ENCODE results near the gene R3HDM4.

The R3HDM4 gene

DNA sequence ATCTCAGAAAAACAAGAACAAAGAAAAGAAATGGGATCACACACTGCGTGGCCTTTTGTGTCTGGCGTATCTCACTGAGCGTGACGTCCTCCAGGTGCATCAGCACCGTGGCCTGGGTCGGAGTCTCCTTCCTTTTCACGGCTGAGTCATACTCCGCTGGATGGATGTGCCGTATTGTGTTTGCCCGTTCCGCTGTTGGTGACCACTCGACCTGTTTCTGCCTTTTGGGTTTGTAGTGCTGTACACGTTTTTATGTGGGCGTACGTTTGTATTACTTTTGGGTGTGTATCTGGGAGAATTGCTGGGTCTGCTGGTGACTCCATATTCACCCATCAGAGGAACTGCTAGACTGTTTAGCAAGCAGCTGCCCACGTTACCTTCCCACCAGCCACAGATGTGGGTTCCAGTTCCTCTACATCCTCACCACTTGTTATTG, 24.3 kb upstream of the R3HDM4 start:
- H3K9ac ChIP-seq (ENCODE audit: low read depth, low read length, poor library complexity, severe bottlenecking), result no peak overlapping the region
- H3K4me2 ChIP-seq (ENCODE audit: low read depth, low read length, poor library complexity, severe bottlenecking), result no peak overlapping the region
- no peaks in the 10 kb centered on the region for H3K27me3 ChIP-seq (ENCODE audit: insufficient read depth, low read length, poor library complexity, severe bottlenecking)
- no peaks in the 10 kb centered on the region for H3K9me3 ChIP-seq (ENCODE audit: insufficient read depth, low read depth, low read length)
- no peak overlapping the region for H2AFZ ChIP-seq (ENCODE audit: low read length)
- H3F3A ChIP-seq (ENCODE audit: low read depth), result no peaks in the 10 kb centered on the region
- no peak overlapping the region for H3K4me3 ChIP-seq (ENCODE audit: low read length, poor library complexity, severe bottlenecking)
- no peaks in the 10 kb centered on the region for H3K4me1 ChIP-seq (ENCODE audit: insufficient read depth, low read length, poor library complexity, severe bottlenecking)
- H3K79me2 ChIP-seq (ENCODE audit: insufficient read depth, low read length), result peaks cover 38% of the 10 kb centered on the region; the same call in 1 of the 2 replicates
- H3K36me3 ChIP-seq (ENCODE audit: insufficient read depth, low read length), result peaks cover 4% of the 10 kb centered on the region; the same call in 1 of the 2 replicates
- peaks cover 13% of the 10 kb centered on the region for H4K20me1 ChIP-seq (ENCODE audit: insufficient read depth, low read length, poor library complexity, severe bottlenecking)
- H3K9me2 ChIP-seq (replicated peaks; ENCODE audit: low read depth, low read length), result no peaks in the 10 kb centered on the region
- TF ChIP-seq, protein P1, sequence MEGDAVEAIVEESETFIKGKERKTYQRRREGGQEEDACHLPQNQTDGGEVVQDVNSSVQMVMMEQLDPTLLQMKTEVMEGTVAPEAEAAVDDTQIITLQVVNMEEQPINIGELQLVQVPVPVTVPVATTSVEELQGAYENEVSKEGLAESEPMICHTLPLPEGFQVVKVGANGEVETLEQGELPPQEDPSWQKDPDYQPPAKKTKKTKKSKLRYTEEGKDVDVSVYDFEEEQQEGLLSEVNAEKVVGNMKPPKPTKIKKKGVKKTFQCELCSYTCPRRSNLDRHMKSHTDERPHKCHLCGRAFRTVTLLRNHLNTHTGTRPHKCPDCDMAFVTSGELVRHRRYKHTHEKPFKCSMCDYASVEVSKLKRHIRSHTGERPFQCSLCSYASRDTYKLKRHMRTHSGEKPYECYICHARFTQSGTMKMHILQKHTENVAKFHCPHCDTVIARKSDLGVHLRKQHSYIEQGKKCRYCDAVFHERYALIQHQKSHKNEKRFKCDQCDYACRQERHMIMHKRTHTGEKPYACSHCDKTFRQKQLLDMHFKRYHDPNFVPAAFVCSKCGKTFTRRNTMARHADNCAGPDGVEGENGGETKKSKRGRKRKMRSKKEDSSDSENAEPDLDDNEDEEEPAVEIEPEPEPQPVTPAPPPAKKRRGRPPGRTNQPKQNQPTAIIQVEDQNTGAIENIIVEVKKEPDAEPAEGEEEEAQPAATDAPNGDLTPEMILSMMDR (conservative IDR thresholded peaks at IDR 0.05; ENCODE audit: low read length), result no peak
- no peak for TF ChIP-seq EZH2phosphoT487 (IDR thresholded peaks at IDR 0.05; ENCODE audit: borderline replicate concordance)

DNA sequence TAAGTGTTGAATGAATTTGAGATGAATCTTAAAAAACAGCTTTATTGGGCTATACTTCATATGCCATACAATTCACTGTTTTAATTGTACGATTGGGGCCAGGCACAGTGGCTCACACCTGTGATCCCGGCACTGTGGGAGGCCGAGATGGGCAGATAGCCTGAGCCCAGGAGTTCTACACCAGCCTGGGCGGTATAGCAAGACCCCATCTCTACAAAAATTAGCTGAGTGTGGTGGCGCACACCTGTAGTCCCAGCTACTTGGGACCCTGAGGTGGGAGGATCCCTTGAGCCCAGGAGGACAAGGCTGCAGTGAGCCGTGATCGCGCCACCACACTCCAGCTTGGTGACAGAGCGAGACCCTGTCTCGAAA, 23.1 kb upstream of the R3HDM4 start:
- Histone ChIP-seq H3K9ac (ENCODE audit: low read depth, low read length, poor library complexity, severe bottlenecking) (no peak overlapping the region), H3K4me1 (ENCODE audit: insufficient read depth, low read length, poor library complexity, severe bottlenecking) (no peaks in the 10 kb centered on the region), H3K36me3 (ENCODE audit: insufficient read depth, low read length) (peaks cover 4% of the 10 kb centered on the region; the same call in 1 of the 2 replicates), H3K9me3 (ENCODE audit: insufficient read depth, low read depth, low read length) (no peaks in the 10 kb centered on the region), H3F3A (ENCODE audit: low read depth) (no peaks in the 10 kb centered on the region), H2AFZ (ENCODE audit: low read length) (no peak overlapping the region), H4K20me1 (ENCODE audit: insufficient read depth, low read length, poor library complexity, severe bottlenecking) (peaks cover 16% of the 10 kb centered on the region), H3K27me3 (ENCODE audit: insufficient read depth, low read length, poor library complexity, severe bottlenecking) (no peaks in the 10 kb centered on the region), H3K4me3 (ENCODE audit: low read length, poor library complexity, severe bottlenecking) (no peak overlapping the region), H3K4me2 (ENCODE audit: low read depth, low read length, poor library complexity, severe bottlenecking) (no peak overlapping the region), H3K9me2 (replicated peaks; ENCODE audit: low read depth, low read length) (no peaks in the 10 kb centered on the region), H3K79me2 (ENCODE audit: insufficient read depth, low read length) (peaks cover 35% of the 10 kb centered on the region; the same call in 1 of the 2 replicates)
- TF ChIP-seq, protein P1 (conservative IDR thresholded peaks at IDR 0.05; ENCODE audit: low read length), result no peak
- TF ChIP-seq EZH2phosphoT487 (IDR thresholded peaks at IDR 0.05; ENCODE audit: borderline replicate concordance), result no peak

DNA sequence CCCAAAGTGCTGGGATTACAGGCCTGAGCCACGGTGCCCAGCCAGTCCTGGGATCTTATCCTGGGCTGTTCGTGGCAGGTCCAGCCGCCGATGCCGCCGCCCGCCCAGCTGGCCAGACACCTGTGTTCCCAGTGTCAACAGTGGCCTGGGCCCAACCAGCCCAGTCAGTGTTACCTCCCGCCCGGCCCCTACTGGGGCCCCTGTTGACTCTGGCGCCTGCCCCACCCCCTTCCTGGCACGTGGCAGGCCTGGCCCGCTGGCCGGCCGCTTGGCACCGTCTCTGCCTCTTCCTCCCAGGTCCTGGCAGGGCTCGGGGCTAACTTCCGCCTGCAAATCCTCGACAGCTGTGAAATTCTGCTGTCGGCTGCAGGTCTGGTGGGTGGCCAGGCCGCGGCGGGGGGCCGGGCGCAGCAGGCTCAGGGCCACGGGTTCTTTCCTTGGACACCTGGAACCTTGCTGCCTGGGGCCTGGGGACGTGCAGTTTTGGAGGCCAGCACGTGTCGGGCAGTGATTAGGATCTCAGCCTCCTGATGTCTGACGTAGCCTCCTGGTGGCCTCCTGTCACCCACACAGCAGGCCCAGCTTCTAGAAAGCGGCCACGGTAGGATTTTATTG, 22.0 kb upstream of the R3HDM4 start:
- Histone ChIP-seq H3K4me3 (ENCODE audit: low read length, poor library complexity, severe bottlenecking) (no peak overlapping the region), H3K27me3 (ENCODE audit: insufficient read depth, low read length, poor library complexity, severe bottlenecking) (no peaks in the 10 kb centered on the region), H3F3A (ENCODE audit: low read depth) (no peaks in the 10 kb centered on the region), H4K20me1 (ENCODE audit: insufficient read depth, low read length, poor library complexity, severe bottlenecking) (peaks cover 16% of the 10 kb centered on the region), H3K36me3 (ENCODE audit: insufficient read depth, low read length) (peaks cover 4% of the 10 kb centered on the region; the same call in 1 of the 2 replicates), H2AFZ (ENCODE audit: low read length) (no peak overlapping the region), H3K9me2 (replicated peaks; ENCODE audit: low read depth, low read length) (no peaks in the 10 kb centered on the region), H3K4me1 (ENCODE audit: insufficient read depth, low read length, poor library complexity, severe bottlenecking) (no peaks in the 10 kb centered on the region), H3K4me2 (ENCODE audit: low read depth, low read length, poor library complexity, severe bottlenecking) (no peak overlapping the region), H3K9ac (ENCODE audit: low read depth, low read length, poor library complexity, severe bottlenecking) (no peak overlapping the region), H3K79me2 (ENCODE audit: insufficient read depth, low read length) (peaks cover 30% of the 10 kb centered on the region; the same call in 1 of the 2 replicates), H3K9me3 (ENCODE audit: insufficient read depth, low read depth, low read length) (no peaks in the 10 kb centered on the region)
- TF ChIP-seq, protein P1 (conservative IDR thresholded peaks at IDR 0.05; ENCODE audit: low read length), result no peak
- TF ChIP-seq EZH2phosphoT487 (IDR thresholded peaks at IDR 0.05; ENCODE audit: borderline replicate concordance), result no peak

All from Loucy (cell line).